ENCODE measurements around the gene CBLB.

GRCh38 chr3:105672996-105673395 lies 195.8 kb downstream of the CBLB start:
- TF ChIP-seq CTCF (IDR thresholded peaks at IDR 0.05) (no peak), TCF7L2 (IDR thresholded peaks at IDR 0.05; ENCODE audit: low read depth, low read length) (no peak), POLR2AphosphoS5 (IDR thresholded peaks at IDR 0.05; ENCODE audit: low read depth, low read length) (no peak), SIN3A (IDR thresholded peaks at IDR 0.05; ENCODE audit: borderline replicate concordance, insufficient read depth, low read depth, low read length) (no peak), REST (IDR thresholded peaks at IDR 0.05; ENCODE audit: insufficient read depth in 1 of 2, low read depth in 2 of 2, low read length in 1 of 2) (no peak)
